ENCODE results near the gene PALLD.
"Not testable (repeated sequence)": the region's sequence is repeated elsewhere in the genome, so short reads cannot be mapped to it uniquely, and the experiment has no call there.

Gene PALLD

DNA sequence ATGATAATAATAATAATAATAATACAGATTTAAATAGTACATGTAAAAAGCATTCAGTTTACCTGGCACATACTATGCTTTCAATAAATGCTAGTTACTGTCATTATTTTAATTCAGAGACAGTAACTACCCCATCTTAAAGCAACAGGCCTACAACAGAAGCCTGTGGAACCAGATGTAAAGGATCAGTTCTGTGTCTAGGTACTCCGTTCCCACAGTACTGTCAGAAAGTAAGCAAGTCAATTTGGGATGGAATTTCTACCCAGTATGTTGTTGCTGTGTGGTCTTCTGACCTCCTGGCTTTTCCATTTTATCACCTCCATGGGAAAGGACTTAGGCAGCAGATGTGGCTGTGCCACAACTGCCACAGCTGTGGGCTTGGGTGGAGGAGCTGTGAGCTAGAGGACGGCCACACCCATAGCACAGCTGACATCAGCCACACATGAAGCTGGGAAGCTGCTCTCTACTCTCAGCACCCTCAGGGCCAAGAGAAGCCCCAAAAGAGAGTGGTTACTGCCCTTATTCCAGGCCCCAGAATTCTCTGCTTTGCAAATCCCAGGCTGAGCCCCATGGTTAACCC is 410.4 kb downstream of the PALLD start:
- no peak for DNase-seq
- intact Hi-C loops (cut with DNase I) = no loop called here

DNA sequence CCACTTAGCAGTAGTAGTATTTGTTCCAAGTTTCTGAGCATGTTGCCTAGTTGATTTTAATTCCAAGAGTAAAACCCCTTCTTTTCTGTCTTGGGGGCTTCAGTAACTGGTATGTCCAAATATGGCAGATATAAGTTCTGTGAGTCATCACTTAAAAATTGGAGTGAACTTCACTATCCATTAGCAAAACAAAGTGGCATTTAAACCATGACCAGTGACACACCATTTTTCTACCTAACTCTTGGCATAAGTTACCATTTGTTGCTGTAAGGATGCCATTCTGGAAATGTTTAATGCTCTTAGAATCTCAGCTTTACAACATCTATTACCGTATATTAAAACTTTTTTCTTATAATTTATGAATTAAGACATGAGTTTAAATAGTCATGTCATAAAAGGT is 411.2 kb downstream of the PALLD start:
- no peak for DNase-seq
- intact Hi-C loops (cut with DNase I) = no loop called here

DNA sequence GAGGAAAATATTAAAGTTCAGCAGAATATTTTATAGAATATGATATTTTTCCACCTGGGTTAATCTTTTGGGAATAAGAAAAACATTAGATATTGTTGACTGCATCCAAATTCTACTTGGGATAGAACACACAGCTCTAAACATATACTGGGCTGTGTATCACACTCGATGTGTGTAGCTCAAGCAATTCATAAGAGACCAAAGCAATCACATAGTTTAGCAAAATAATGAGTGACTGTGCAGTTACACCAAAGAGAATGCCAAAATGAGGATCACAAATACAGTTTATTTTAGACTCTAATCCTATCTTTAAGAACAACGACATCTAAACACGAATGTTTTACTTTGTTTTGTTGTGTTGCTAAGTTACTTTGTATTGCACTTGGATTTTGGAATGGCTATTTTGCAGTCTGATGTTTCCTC is 412.0 kb downstream of the PALLD start:
- intact Hi-C loops (cut with DNase I) = no loop called here
- no peak for DNase-seq

DNA sequence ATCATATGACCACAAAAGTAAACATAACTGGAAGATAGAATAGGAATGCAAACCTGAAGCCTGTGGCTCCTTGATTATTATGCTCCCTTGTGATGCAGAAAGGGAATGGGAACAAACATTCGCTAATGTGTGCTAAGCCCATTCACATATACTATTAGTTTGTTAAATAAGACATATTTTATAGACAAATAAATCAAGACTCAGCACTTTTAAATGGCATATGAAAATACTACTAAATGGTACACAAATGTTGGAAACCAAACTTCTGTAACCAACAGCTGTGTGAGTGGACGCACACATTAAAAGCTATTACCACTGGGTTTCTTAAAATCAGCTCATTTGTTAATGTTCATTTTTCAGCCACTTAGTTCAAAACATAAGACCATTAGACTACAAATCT is 417.2 kb downstream of the PALLD start:
- DNase-seq = no peak
- intact Hi-C loops (cut with DNase I) = no loop called here

DNA sequence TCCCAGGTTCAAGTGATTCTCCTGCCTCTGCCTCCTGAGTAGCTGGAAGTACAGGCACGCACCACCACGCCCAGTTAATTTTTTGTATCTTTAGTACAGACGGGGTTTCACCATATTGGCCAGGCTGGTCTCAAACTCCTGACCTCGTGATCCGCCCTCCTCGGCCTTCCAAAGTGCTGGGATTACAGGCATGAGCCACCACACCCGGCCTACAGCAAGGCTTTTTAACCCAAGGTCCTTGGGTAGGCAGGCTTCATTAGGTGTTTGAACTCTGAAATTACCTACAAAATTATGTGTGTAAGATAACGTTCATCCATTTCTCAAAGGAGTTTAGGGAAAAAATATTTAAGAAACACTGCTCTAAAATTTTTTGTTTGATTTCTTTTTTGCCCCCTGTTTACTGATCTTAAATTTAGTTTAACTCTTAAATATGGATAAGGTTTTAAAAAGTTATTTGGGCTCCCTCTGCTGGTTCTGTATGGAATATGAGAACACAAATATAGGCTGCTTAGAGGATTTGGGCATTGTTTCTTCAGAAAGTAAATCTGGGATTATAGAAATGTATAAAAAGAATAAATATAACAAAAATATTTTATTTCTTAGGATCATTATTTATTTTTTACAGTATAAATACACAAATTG is 420.4 kb downstream of the PALLD start:
- DNase-seq = no peak
- intact Hi-C loops (cut with DNase I) = loop anchor here (5.0 kb wide), 1 partner anchor 205 kb away; no protein-coding TSS in a partner anchor

DNA sequence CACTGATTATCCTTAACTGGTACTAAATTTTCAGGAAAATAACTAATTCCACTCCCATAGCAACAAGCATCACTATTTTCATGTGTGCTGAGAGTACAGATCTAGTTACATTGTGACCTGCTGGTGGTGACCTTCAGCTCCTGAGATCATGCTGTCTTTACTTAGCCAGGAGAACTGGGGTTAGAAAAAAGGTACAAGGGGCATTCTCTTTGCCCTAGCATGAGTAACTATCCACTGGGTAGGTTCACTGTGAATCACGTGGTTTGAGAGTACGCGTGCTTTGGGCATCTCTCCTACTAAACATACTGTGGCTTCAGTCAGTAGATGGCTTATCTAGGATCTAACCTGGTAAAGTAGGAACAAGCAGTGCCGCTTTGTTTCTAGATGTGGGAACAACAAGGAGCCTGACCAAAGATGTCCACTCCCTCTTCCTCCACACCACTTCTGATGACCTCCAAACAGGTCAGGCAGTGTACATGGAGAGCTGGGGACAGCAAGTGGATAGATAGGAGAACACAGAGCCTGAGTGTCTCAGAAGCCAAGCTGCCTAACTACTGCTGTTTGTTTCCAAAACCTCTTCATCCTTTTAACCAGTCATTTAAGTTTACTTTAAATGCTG is 423.0 kb downstream of the PALLD start:
- intact Hi-C loops (cut with DNase I) = loop anchor here (5.0 kb wide), 3 partner anchors 87 to 733 kb away; no protein-coding TSS in a partner anchor
- DNase-seq = no peak

DNA sequence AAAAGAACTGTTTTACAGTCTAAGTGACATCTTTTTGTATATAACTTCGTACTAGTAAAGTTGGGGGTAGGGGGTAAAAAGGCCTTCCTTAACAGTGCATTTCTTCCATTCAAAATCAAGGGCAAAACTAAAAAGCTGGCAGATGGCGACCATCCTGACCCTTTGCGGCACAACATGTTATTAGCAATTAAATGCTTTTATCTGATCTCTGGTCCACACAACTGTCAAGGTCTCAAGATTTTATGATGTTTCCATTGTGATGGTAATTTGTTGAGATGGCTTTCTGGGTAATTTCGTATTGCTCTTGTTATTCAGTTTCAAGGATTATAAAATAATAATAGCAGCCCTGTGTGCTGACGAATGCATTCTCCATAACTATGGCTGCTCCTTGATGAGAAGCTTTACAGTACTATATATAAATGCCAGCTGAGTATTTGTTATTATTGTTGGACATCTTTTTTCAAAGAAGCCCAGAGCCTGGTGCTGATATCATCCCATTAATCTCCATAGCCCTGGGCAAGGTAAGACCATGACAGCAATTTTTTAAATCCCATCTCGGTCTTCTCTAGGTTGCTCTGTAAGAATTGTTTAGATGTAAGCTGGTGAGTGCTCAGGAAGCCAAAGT is 423.7 kb downstream of the PALLD start:
- intact Hi-C loops (cut with DNase I) = loop anchor here (5.0 kb wide), 2 partner anchors 87 to 733 kb away; no protein-coding TSS in a partner anchor
- DNase-seq = no peak

DNA sequence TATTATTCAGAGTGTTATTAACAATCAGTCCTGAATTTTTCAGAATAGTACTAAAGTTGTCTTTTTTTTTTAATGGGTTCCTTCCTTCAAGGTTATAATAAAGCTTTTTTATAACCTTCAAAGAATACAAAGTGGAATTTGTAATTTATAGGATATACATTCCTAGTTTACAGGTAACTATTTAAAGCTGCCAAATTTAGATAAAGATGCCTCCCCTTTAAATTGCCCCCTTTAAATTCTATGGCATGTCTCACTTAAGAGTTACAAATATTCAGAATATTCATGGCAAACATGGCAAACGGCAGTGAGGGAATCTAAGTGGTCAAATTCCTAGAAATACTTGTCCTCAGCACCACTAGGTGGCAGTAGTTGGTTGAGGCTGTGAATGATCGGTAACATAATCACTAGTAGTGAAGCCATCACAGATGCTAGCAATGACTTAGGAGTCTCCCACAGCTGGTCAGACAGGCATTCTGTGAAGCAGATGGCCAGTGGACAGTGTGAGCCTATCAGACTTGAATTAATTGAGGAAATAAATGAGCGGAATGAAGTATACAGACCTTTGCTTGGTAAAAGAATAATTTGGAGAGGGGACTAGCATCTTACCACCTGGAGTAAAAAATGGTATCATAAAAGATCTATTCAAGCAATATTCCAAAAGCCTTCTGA is 426.8 kb downstream of the PALLD start:
- peak in 5 of 10 donors; percentile 33 to 68 (median 35) for DNase-seq
- intact Hi-C loops (cut with DNase I) = loop anchor here (1.0 to 5.0 kb wide), 4 partner anchors 84 to 736 kb away; no protein-coding TSS in a partner anchor

DNA sequence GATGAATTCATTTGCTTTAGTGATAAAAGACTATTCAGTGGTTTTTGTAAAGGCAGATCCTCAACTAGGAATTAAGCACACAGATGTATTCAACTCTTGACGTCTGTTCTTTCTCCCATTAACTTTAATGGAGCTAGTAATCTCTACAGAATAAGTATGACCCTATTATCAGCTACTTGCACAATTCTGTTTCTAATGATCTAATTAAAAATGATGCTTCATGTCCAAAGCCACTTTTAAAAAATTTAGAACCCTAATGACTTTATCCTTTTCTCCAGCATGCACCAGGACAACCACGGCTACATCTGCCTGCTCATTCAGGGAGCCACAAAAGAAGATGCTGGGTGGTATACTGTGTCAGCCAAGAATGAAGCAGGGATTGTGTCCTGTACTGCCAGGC is 427.8 kb downstream of the PALLD start:
- no peak for DNase-seq
- intact Hi-C loops (cut with DNase I) = loop anchor here (5.0 kb wide), 2 partner anchors 83 to 737 kb away; no protein-coding TSS in a partner anchor

DNA sequence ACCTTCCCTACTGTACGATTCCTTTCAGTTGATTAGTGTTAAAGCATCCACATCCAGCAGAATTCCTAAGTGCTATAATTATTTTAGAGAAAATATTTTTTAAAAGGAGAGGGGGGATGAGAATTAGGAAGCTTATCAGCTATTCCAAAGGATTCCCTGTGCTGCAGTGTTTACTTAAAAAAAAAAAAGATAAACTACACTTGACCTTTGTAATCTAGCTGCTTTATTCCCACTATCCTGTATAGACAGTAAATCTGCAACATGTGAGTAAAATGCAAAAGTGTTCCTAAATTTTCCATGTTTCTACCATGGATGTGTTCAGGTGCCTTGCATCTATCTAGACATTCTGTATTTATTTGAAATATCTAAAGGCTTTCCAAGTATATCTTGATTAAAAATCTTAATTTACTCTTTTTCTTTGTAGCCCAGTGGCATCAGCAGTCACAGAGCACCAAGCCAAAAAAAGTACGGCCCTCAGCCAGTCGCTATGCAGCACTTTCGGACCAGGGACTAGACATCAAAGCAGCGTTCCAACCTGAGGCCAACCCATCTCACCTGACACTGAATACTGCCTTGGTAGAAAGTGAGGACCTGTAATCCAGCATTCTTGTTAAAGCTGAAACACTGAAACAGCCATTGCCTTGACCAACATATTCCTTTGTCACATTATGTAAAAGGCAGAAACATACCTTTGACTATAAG is 429.1 kb downstream of the PALLD start:
- no peak for DNase-seq
- intact Hi-C loops (cut with DNase I) = no loop called here

DNA sequence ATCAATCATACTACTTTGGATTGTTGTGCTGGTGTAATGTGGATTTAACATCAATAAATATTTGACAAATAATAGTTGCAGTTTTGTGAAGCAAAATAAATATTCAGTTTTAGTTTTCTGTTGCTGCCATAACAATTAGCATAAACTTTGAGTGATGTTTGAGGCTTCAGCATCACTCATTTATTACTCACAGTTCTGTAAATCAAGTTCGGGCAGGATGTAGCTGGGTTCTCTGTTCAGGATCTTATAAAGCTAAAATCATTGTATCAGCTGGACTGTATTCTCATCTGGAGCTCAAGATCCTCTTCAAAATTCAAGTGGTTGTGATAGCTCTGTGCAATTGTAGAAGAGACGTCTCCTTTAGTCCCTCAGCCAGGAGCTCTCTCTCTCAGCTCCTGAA is 431.5 kb downstream of the PALLD start:
- no peak for DNase-seq
- intact Hi-C loops (cut with DNase I) = no loop called here

DNA sequence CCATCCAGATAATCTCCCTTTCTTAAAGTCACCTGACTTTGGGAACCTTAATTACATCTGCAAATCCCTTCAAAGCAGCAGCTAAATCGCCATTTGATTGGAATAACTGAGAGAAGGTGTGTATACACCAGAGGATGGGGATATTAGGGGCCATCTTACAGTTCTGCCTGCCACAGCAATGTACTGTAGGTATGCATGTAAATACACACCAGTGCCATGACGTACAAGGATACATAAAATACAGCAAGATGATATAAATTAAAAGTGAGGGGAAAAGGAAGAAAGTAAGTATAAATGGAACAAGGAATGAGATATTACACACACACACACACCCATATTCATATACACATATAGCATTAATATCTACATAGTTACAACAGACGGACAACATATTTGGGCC is 432.0 kb downstream of the PALLD start:
- intact Hi-C loops (cut with DNase I) = no loop called here
- no peak for DNase-seq

DNA sequence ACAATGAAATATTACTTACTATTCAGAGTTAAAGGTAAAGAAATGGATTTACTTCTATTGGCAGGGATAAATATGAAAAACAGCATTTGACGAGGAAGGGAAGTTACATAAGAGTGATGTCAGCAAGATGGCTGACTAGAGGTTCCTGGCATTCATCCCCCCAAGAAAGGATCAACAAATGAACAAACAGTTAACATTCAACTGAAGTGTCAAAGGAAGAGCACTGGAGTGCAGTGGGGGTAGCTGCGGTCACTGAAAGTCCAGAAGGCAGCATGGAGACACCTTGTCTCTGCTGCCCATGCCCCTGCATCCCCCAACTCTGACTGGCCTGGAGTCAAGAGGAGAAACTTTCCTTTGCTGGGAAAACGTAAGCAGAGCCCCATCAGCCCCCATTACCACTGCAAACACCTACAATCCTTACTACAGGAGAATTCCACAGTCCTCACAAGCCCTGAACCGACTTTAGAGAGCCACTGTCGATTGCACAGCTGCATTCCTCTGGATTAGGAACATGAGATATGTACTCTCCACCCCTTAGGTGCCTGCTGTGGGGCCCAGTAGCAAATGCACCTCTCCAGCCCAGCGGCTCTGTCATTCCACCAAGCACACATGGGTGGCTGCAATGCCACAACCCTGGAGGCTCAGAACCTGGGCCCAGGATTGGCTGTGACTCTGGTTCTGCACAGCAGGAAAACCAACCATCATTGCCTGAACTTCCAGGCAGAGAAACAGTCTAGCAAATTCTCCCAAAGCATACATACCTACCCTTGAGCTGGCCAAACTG is 433.8 kb downstream of the PALLD start:
- intact Hi-C loops (cut with DNase I) = no loop called here

DNA sequence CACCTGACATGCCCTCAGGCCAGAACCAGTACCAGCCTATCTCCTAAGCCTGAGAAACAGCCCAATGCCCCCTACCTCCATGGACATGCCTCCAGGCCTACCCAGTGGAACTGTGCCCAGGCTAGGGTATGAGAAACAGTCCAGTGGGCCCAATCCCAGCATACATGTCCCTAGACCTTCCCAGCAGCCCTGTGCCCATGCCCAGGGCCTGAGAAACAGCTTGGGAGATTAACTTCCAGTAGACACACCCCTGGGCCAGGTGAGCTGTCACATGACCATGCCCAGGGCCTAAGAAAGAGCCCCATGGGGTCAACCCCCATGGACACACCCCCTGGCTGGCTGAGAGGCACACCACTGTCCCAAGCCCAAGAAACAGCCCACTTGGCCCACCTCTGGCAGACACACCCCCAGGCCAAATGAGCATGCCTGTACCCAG is 434.4 kb downstream of the PALLD start:
- intact Hi-C loops (cut with DNase I) = no loop called here
- no peak for DNase-seq

More for the DNA sequence above, 433.8 kb downstream of the PALLD start:
- DNase-seq = no peak

DNA sequence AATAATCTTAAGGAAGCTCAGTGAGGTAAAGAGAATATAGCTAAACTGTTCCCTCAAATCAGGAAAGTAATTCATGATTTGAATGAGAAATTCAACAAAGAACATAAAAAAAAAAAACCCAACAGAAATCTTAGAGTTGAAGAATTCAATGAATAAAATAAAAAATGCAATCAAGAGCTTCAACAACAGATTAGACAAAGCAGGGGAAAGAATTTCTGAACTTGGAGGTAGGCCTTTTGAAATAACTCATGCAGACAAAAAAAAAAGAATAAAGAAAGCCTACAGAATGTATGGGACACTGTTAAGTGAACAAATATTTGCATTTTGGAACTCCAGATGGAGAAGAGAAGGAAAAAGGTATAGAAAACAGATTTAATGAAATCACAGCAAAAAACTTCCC is 435.3 kb downstream of the PALLD start:
- no peak for DNase-seq
- intact Hi-C loops (cut with DNase I) = no loop called here

DNA sequence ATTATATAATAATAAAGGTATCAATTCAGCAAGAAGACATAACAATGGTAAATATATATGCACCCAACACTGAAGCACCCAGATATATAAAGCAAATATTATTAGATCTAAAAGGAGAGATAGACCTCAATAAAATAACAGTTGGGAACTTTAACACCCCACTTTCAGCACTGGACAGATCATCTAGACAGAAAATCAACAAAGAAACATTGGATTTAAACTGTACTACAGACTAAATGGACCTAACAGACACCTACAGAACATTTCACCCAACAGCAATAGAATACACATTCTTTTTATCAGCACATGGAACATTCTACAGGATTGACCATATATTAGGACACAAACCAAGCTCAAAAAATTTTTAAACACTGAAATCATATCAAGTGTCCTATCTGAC is 436.6 kb downstream of the PALLD start:
- DNase-seq = no peak
- intact Hi-C loops (cut with DNase I) = no loop called here

DNA sequence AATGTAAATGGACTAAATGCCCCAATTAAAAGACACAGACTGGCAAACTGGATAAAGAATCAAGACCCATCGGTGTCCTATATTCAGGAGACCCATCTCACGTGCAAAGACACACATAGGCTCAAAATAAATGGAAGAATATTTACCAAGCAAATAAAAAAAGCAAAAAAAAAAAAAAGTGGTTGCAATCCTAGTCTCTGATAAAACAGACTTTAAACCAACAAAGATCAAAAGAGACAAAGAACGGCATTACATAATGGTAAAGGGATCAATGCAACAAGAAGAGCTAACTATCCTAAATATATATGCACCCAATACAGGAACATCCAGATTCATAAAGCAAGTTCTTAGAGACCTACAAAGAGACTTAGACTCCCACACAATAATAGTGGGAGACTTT is 440.6 kb downstream of the PALLD start:
- DNase-seq; intact Hi-C loops (cut with DNase I): not testable (repeated sequence)

DNA sequence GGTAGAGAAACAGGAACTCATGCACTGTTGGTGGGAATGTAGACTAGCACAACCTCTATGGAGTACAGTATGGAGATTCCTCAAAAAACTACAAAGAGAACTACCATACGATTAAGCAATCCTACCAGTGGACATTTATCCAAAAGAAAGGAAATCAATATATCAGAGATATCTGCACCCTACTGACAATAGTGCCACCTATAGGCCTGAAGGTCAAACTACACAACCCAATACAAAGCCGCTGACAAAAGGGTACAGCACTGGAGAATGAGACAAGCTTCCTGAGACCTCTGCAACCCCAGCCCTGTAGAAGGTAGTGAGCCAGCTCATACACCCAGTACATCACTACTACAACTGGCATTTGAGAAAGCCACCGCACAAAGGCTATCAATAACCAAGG is 446.1 kb downstream of the PALLD start:
- DNase-seq = no peak
- intact Hi-C loops (cut with DNase I) = no loop called here

DNA sequence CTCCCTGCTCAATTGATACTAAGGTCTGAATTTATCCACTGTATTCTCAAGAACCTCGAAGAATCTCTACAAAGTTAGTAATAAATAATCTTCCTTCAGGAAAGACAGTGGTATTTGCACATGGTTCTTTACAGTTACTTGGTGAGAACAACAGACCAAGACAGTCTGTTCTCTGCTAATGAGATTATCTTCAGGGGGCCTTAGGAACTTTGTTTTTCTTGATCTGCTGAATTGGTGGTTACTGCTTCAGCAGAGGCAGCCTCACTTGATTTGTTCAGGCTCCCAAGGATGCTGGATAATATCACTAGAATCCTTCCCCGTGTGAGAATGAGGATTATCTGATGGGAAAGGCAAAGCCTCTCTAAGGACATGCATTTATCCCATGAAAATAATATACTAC is 448.4 kb downstream of the PALLD start:
- DNase-seq = no peak
- intact Hi-C loops (cut with DNase I) = no loop called here

All from posterior cingulate gyrus (tissue), 11 donors.